ENCODE results near the gene GLI1. TPM values are rescaled to one million over a fixed set of nuclear protein-coding genes. Genes with fewer than 3 reads are reported as not detected.

Gene GLI1
- total and polyA plus RNA-seq, 2 donors, result 0.71 to 0.85 TPM

- Histone ChIP-seq H3K4me1 (ENCODE audit: control insufficient read depth in 2 of 2, insufficient read depth in 2 of 2, low read length in 2 of 2) (peaks cover 31 to 63% of the 10 kb centered on the region in 2 donors), H3K4me3 (ENCODE audit: low read length in 2 of 2) (peak overlapping the region; percentile 84 to 89), H3K9me3 (ENCODE audit: control insufficient read depth in 2 of 2, insufficient read depth in 1 of 2, low read length in 1 of 2) (no peaks in the 10 kb centered on the region), H3K27ac (ENCODE audit: low read depth in 1 of 2, low read length in 1 of 2) (peak overlapping the region; percentile 92 to 95), H3K27me3 (ENCODE audit: control insufficient read depth in 2 of 2, insufficient read depth in 1 of 2, low read length in 1 of 2) (peaks cover 0 to 18% of the 10 kb centered on the region in 2 donors), H3K36me3 (ENCODE audit: control insufficient read depth in 2 of 2, insufficient read depth in 2 of 2, low read length in 1 of 2) (peaks cover 40 to 41% of the 10 kb centered on the region in 2 donors)
- peak in 3 of 9 donors; percentile 69 to 77 (median 72) for DNase-seq (ENCODE audit: low read depth in 6 of 9, low spot score in 9 of 9)
- 3% methylated on average over 29 of the region's 29 CpGs for WGBS
These were observed 16.8 kb downstream of the GLI1 start for GRCh38 chr12:57476162-57476992.

GRCh38 chr12:57476993-57477709 lies 17.6 kb downstream of the GLI1 start:
- DNase-seq (ENCODE audit: low read depth in 6 of 9, low spot score in 9 of 9), result peak in 2 of 9 donors; percentile 39 to 66
- 7% methylated on average over 15 of the region's 15 CpGs for WGBS
- H3K36me3 ChIP-seq (ENCODE audit: control insufficient read depth in 2 of 2, insufficient read depth in 2 of 2, low read length in 1 of 2), result peaks cover 32 to 33% of the 10 kb centered on the region in 2 donors
- H3K9me3 ChIP-seq (ENCODE audit: control insufficient read depth in 2 of 2, insufficient read depth in 1 of 2, low read length in 1 of 2), result no peaks in the 10 kb centered on the region
- peaks cover 0 to 18% of the 10 kb centered on the region in 2 donors for H3K27me3 ChIP-seq (ENCODE audit: control insufficient read depth in 2 of 2, insufficient read depth in 1 of 2, low read length in 1 of 2)
- H3K4me3 ChIP-seq (ENCODE audit: low read length in 2 of 2), result peak overlapping the region; percentile 84 to 89
- H3K4me1 ChIP-seq (ENCODE audit: control insufficient read depth in 2 of 2, insufficient read depth in 2 of 2, low read length in 2 of 2), result peaks cover 31 to 68% of the 10 kb centered on the region in 2 donors
- H3K27ac ChIP-seq (ENCODE audit: low read depth in 1 of 2, low read length in 1 of 2), result peak overlapping the region; percentile 92 to 95

- Histone ChIP-seq H3K27me3 (ENCODE audit: control insufficient read depth in 2 of 2, insufficient read depth in 1 of 2, low read length in 1 of 2) (peaks cover 0 to 18% of the 10 kb centered on the region in 2 donors), H3K27ac (ENCODE audit: low read depth in 1 of 2, low read length in 1 of 2) (peak overlapping the region; percentile 92 to 95), H3K9me3 (ENCODE audit: control insufficient read depth in 2 of 2, insufficient read depth in 1 of 2, low read length in 1 of 2) (no peaks in the 10 kb centered on the region), H3K4me3 (ENCODE audit: low read length in 2 of 2) (peak overlapping the region; percentile 84 to 89), H3K36me3 (ENCODE audit: control insufficient read depth in 2 of 2, insufficient read depth in 2 of 2, low read length in 1 of 2) (peaks cover 25 to 26% of the 10 kb centered on the region in 2 donors), H3K4me1 (ENCODE audit: control insufficient read depth in 2 of 2, insufficient read depth in 2 of 2, low read length in 2 of 2) (peaks cover 31 to 68% of the 10 kb centered on the region in 2 donors)
- WGBS, result 40% methylated on average over 12 of the region's 12 CpGs
- DNase-seq (ENCODE audit: low read depth in 6 of 9, low spot score in 9 of 9), result peak in 3 of 9 donors; percentile 67 to 84 (median 68)
These were observed 18.4 kb downstream of the GLI1 start for GRCh38 chr12:57477710-57478681.

GRCh38 chr12:57479043-57479375 lies 19.4 kb downstream of the GLI1 start:
- 92% methylated on average over 10 of the region's 10 CpGs for WGBS
- DNase-seq (ENCODE audit: low read depth in 6 of 9, low spot score in 9 of 9), result no peak
- Histone ChIP-seq H3K4me3 (ENCODE audit: low read length in 2 of 2) (no peak overlapping the region), H3K27ac (ENCODE audit: low read depth in 1 of 2, low read length in 1 of 2) (peak overlapping the region; percentile 92 to 95), H3K4me1 (ENCODE audit: control insufficient read depth in 2 of 2, insufficient read depth in 2 of 2, low read length in 2 of 2) (peaks cover 31 to 68% of the 10 kb centered on the region in 2 donors), H3K36me3 (ENCODE audit: control insufficient read depth in 2 of 2, insufficient read depth in 2 of 2, low read length in 1 of 2) (peaks cover 17 to 19% of the 10 kb centered on the region in 2 donors), H3K9me3 (ENCODE audit: control insufficient read depth in 2 of 2, insufficient read depth in 1 of 2, low read length in 1 of 2) (no peaks in the 10 kb centered on the region), H3K27me3 (ENCODE audit: control insufficient read depth in 2 of 2, insufficient read depth in 1 of 2, low read length in 1 of 2) (peaks cover 0 to 18% of the 10 kb centered on the region in 2 donors)

- Histone ChIP-seq H3K27ac (ENCODE audit: low read depth in 1 of 2, low read length in 1 of 2) (peak within 1 kb of the TSS; percentile 92 to 95), H3K36me3 (ENCODE audit: control insufficient read depth in 2 of 2, insufficient read depth in 2 of 2, low read length in 1 of 2) (peaks cover 12 to 13% of the 10 kb centered on the region in 2 donors), H3K4me3 (ENCODE audit: low read length in 2 of 2) (peak within 1 kb of the TSS in 1 of 2 donors; percentile 4), H3K4me1 (ENCODE audit: control insufficient read depth in 2 of 2, insufficient read depth in 2 of 2, low read length in 2 of 2) (peaks cover 31 to 68% of the 10 kb centered on the region in 2 donors), H3K27me3 (ENCODE audit: control insufficient read depth in 2 of 2, insufficient read depth in 1 of 2, low read length in 1 of 2) (peaks cover 0 to 16% of the 10 kb centered on the region in 2 donors), H3K9me3 (ENCODE audit: control insufficient read depth in 2 of 2, insufficient read depth in 1 of 2, low read length in 1 of 2) (no peaks in the 10 kb centered on the region)
- DNase-seq (ENCODE audit: low read depth in 6 of 9, low spot score in 9 of 9), result peak in 2 of 9 donors; percentile 55 to 79
- 37% methylated on average over 6 of the region's 6 CpGs for WGBS
These were observed 20.0 kb downstream of the GLI1 start, which contains the start of gene ARHGAP9 for GRCh38 chr12:57479376-57480115. ARHGAP9 (minus strand) TSS chr12:57479866; CDS start chr12:57479406, 460 bp downstream.

DNA sequence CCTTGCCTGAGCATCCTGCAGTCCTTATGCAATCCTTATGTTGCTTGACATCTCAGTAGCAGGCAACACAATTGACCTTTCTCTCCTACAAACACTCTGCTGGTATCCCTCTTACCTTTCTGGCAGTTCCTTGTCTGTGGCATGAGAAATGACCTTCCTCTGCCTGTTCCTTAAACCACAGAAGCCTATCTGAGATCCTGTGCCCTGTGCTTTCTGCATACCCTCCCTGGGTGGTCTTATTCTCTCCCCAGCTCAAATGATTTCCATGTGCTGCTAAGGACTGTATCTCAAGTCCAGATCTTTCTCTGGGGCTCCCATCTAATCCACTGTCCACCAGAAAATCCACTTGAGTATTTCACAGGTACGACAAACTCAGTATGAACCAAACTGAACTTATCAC lies 22.1 kb downstream of the GLI1 start:
- Histone ChIP-seq H3K9me3 (ENCODE audit: control insufficient read depth in 2 of 2, insufficient read depth in 1 of 2, low read length in 1 of 2) (no peaks in the 10 kb centered on the region), H3K36me3 (ENCODE audit: control insufficient read depth in 2 of 2, insufficient read depth in 2 of 2, low read length in 1 of 2) (no peaks in the 10 kb centered on the region), H3K4me3 (ENCODE audit: low read length in 2 of 2) (no peak overlapping the region), H3K27me3 (ENCODE audit: control insufficient read depth in 2 of 2, insufficient read depth in 1 of 2, low read length in 1 of 2) (peaks cover 0 to 2% of the 10 kb centered on the region in 2 donors), H3K27ac (ENCODE audit: low read depth in 1 of 2, low read length in 1 of 2) (peak overlapping the region; percentile 1 to 15), H3K4me1 (ENCODE audit: control insufficient read depth in 2 of 2, insufficient read depth in 2 of 2, low read length in 2 of 2) (peaks cover 21 to 48% of the 10 kb centered on the region in 2 donors)
- WGBS, result 91% methylated on average over 1 of the region's 1 CpG
- no peak for DNase-seq (ENCODE audit: low read depth in 6 of 9, low spot score in 9 of 9)

- DNase-seq (ENCODE audit: low read depth in 6 of 9, low spot score in 9 of 9), result no peak
- no peak overlapping the region for H3K27ac ChIP-seq (ENCODE audit: low read depth in 1 of 2, low read length in 1 of 2)
- peaks cover 18 to 40% of the 10 kb centered on the region in 2 donors for H3K4me1 ChIP-seq (ENCODE audit: control insufficient read depth in 2 of 2, insufficient read depth in 2 of 2, low read length in 2 of 2)
- H3K9me3 ChIP-seq (ENCODE audit: control insufficient read depth in 2 of 2, insufficient read depth in 1 of 2, low read length in 1 of 2), result no peaks in the 10 kb centered on the region
- no peaks in the 10 kb centered on the region for H3K27me3 ChIP-seq (ENCODE audit: control insufficient read depth in 2 of 2, insufficient read depth in 1 of 2, low read length in 1 of 2)
- 92% methylated on average over 5 of the region's 5 CpGs for WGBS
- H3K36me3 ChIP-seq (ENCODE audit: control insufficient read depth in 2 of 2, insufficient read depth in 2 of 2, low read length in 1 of 2), result no peaks in the 10 kb centered on the region
- no peak overlapping the region for H3K4me3 ChIP-seq (ENCODE audit: low read length in 2 of 2)
These were observed 23.9 kb downstream of the GLI1 start for GRCh38 chr12:57483466-57483865.

DNA sequence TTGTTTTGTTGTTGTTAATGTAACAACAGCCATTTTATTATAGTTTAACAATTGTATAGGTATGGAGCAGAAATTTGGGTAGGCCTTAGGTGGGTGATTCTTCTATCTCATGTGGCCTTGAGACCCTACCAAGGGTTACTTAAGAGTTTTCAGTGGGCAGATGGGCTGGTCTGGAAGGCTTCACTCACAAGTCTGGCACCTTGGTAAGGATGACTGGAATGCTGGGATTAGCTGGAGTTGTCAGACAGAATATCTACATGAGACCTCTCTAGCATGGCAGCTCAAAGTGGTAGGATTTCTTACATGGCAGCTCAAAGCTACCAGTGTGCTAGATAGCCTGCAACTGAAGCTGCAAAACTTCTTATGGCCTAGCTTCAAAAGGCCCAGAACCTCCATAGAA lies 26.1 kb downstream of the GLI1 start:
- DNase-seq (ENCODE audit: low read depth in 6 of 9, low spot score in 9 of 9), result no peak
- Histone ChIP-seq H3K4me1 (ENCODE audit: control insufficient read depth in 2 of 2, insufficient read depth in 2 of 2, low read length in 2 of 2) (peaks cover 8 to 28% of the 10 kb centered on the region in 2 donors), H3K27me3 (ENCODE audit: control insufficient read depth in 2 of 2, insufficient read depth in 1 of 2, low read length in 1 of 2) (no peaks in the 10 kb centered on the region), H3K36me3 (ENCODE audit: control insufficient read depth in 2 of 2, insufficient read depth in 2 of 2, low read length in 1 of 2) (peaks cover 15 to 17% of the 10 kb centered on the region in 2 donors), H3K27ac (ENCODE audit: low read depth in 1 of 2, low read length in 1 of 2) (no peak overlapping the region), H3K9me3 (ENCODE audit: control insufficient read depth in 2 of 2, insufficient read depth in 1 of 2, low read length in 1 of 2) (no peaks in the 10 kb centered on the region), H3K4me3 (ENCODE audit: low read length in 2 of 2) (no peak overlapping the region)

Measured in thymus (tissue), 11 donors.